C4-2B (cell line): ENCODE results near the gene INTS6L.

Experiments used
- CTCF ChIP-seq: fragments of 450-650 bp; conservative IDR thresholded peaks from 2 replicates; pipeline ENCODE4 v1.5.1; 2017; ENCODE audit warnings: mild to moderate bottlenecking
- ZFX ChIP-seq: fragments of 450-650 bp; IDR thresholded peaks from 2 replicates; pipeline ENCODE4 v1.6.1; 2017

GRCh38 chrX:135530097-135530496 is 9.6 kb downstream of the INTS6L start:
- TF ChIP-seq CTCF (no peak), ZFX (no peak)
